Astrocyte (in vitro differentiated cells and primary cell): Measurements from ENCODE around the gene ABHD17A.

ENCODE experiments used
- EZH2 ChIP-seq: IDR thresholded peaks from 2 replicates; pipeline ENCODE4 v1.6.1; 2012; ENCODE audit warnings: mild to moderate bottlenecking, low read length, inconsistent platforms; ENCODE audit not compliant: insufficient read depth
- TF ChIP-seq, protein P1 (sequence below): IDR thresholded peaks from 2 replicates; pipeline ENCODE4 v1.5.1; 2011; ENCODE audit warnings: low read depth, mild to moderate bottlenecking, inconsistent platforms, low read length, moderate library complexity; ENCODE audit not compliant: insufficient read depth

DNA sequence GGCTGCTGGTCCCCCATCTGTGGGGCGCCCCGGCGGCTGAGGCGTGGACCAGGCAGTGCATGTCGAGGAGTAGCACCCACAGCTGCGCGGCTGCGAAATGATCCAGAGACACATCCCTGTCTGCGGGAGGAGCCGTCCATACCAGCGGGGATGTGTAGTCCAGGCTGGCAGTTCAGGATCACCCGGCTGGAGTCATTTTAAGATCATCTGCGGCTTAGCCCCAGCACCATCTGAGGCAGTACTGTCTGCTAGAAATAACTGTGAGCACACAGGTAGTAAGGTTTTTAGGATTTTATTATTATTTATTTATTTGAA lies 23.0 kb upstream of the ABHD17A start:
- TF ChIP-seq, protein P1, sequence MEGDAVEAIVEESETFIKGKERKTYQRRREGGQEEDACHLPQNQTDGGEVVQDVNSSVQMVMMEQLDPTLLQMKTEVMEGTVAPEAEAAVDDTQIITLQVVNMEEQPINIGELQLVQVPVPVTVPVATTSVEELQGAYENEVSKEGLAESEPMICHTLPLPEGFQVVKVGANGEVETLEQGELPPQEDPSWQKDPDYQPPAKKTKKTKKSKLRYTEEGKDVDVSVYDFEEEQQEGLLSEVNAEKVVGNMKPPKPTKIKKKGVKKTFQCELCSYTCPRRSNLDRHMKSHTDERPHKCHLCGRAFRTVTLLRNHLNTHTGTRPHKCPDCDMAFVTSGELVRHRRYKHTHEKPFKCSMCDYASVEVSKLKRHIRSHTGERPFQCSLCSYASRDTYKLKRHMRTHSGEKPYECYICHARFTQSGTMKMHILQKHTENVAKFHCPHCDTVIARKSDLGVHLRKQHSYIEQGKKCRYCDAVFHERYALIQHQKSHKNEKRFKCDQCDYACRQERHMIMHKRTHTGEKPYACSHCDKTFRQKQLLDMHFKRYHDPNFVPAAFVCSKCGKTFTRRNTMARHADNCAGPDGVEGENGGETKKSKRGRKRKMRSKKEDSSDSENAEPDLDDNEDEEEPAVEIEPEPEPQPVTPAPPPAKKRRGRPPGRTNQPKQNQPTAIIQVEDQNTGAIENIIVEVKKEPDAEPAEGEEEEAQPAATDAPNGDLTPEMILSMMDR = no peak
- TF ChIP-seq EZH2 = no peak
